CD4-positive, alpha-beta T cell treated with Interleukin-15 for 4 hours (primary cell): ENCODE results near the gene CDKN1C.

Source experiments
- DNase-seq: peaks from one replicate; pipeline ENCODE4 v3.0.0-alpha.2; 2020; ENCODE audit warnings: low spot score

The CDKN1C gene

GRCh38 chr11:2846470-2846869 lies 39.1 kb downstream of the CDKN1C start:
- DNase-seq: no peak

GRCh38 chr11:2846056-2846455 lies 39.5 kb downstream of the CDKN1C start:
- no peak for DNase-seq

DNA sequence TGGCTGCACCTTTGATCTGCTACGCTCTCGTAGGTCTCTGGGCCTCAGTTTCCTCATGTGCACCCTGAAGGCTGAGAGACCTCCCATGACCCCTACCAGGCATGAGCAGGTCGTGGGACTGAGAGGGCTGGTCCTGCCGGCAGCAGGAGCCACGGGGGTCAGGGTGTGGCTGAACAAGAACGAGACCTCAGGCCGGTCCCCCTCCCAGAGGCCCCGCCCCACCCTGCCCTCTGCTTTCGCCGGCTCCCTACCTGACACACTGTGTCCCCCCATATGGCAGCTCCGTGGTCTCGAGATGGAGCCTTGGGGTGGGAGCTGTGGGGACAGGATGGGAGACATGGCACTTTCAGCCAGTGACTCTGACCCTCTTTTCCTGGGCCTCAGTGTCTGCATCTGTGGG lies 40.6 kb downstream of the CDKN1C start:
- DNase-seq: no peak

- no peak for DNase-seq
Observed at GRCh38 chr11:2844116-2844842, 41.3 kb downstream of the CDKN1C start.

GRCh38 chr11:2843551-2843950 lies 42.0 kb downstream of the CDKN1C start:
- DNase-seq: no peak

GRCh38 chr11:2842876-2843275 lies 42.7 kb downstream of the CDKN1C start:
- DNase-seq: no peak

GRCh38 chr11:2841411-2842190 lies 44.0 kb downstream of the CDKN1C start:
- DNase-seq: no peak

- DNase-seq: no peak
Observed at GRCh38 chr11:2839395-2839943, 46.1 kb downstream of the CDKN1C start.

DNA sequence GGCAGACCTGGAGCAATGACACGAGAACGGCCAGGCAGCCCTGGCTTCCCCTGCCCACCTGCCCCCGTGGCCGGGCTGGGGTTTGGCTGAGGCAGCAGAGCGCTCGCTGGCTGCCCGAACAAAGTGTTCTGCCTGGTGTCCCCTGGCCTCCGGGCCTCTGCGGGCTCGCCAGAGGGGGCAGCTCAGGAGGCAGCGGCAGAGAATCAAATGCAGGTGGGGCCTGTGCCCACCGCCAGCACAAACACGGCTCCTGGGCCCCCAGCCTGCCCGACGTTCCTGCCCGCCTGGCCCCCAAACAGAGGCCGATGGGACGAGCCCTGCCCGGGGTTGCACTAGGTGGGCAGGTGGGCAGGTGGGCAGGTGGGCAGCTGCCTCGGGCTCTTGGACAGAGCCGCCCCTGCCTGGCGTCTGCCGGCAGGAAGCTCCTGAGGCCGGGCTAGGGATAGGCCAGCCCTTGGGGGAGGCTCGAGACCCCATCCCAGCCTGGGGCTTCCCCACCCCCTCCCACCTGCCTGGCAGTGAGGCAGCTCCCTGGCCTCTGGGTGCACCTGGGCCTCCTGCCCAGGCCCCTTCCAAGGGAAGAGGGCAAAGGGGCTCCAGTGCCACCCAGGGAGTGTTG lies 46.8 kb downstream of the CDKN1C start:
- DNase-seq: no peak

- DNase-seq: no peak
Observed at GRCh38 chr11:2838091-2838490, 47.5 kb downstream of the CDKN1C start.

GRCh38 chr11:2837651-2838050 lies 47.9 kb downstream of the CDKN1C start:
- no peak for DNase-seq

GRCh38 chr11:2837096-2837601 lies 48.4 kb downstream of the CDKN1C start:
- DNase-seq: no peak

GRCh38 chr11:2836315-2837095 lies 49.1 kb downstream of the CDKN1C start:
- no peak for DNase-seq

DNA sequence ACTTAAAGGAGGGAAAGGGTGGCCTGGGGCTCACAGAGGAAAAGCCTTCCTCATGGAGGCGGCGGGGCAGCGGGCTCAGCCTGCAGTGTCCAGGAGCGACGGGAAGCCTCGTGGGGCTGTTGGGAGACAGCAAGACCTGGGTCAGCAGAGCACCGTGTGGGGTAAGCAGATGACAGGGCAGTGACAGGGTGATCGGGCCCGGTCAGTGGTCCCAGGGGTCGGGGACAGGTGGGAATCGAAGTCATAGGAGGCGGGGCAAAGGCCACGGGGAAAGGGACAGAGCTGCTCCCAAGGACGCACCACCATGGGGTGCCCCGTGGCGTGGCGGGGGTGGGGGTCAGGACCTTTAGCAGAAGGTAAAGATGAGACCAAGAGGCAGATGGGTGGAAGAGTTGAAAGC lies 49.8 kb downstream of the CDKN1C start:
- DNase-seq: no peak

- DNase-seq: no peak
Observed at GRCh38 chr11:2835296-2835695, 50.3 kb downstream of the CDKN1C start.

GRCh38 chr11:2834503-2835273 lies 50.9 kb downstream of the CDKN1C start:
- no peak for DNase-seq

GRCh38 chr11:2833716-2834502 lies 51.7 kb downstream of the CDKN1C start:
- no peak for DNase-seq
